HFFc6 (cell line): ENCODE measurements around the gene BOD1. TPM values are rescaled to one million over a fixed set of nuclear protein-coding genes. Genes with fewer than 3 reads are reported as not detected.

Experiments
- DNase-seq: peaks from one replicate; pipeline ENCODE4 v3.0.0-alpha.2; 2018
- H3K27ac Mint-ChIP-seq: 2 replicates; pipeline ENCODE4 v1.8.0; 2020; ENCODE audit warnings: mild to moderate bottlenecking, mixed read lengths
- H3K27me3 Mint-ChIP-seq: 2 replicates; pipeline ENCODE4 v1.8.0; 2021; ENCODE audit warnings: mild to moderate bottlenecking, moderate library complexity, mixed read lengths; ENCODE audit not compliant: insufficient read depth
- H3K36me3 Mint-ChIP-seq: 2 replicates; pipeline ENCODE4 v1.8.0; 2021; ENCODE audit warnings: low read depth, mixed read lengths
- H3K4me1 Mint-ChIP-seq: 2 replicates; pipeline ENCODE4 v1.8.0; 2020; ENCODE audit warnings: low read depth, mixed read lengths
- H3K4me3 Mint-ChIP-seq: 2 replicates; pipeline ENCODE4 v1.8.0; 2020; ENCODE audit warnings: mild to moderate bottlenecking, moderate library complexity, mixed read lengths
- H3K9me3 Mint-ChIP-seq: 2 replicates; pipeline ENCODE4 v1.8.0; 2020; ENCODE audit warnings: mild to moderate bottlenecking, mixed read lengths
- CTCF ChIP-seq: fragments of 200-600 bp; sonication (generic); IDR thresholded peaks from 2 replicates; pipeline ENCODE4 v1.5.0; 2021; ENCODE audit warnings: antibody characterized with exemption, mild to moderate bottlenecking
- total RNA-seq, 6 experiments: library from RNA; stranded (reverse); fragmentation: NEBNext Ultra II Directional; extraction: Animal tissue kit (Norgen Biotek cat#: 25700); gene quantifications; 2 replicates in 1 of 6; 3 replicates in 5 of 6; pipeline ENCODE4 v1.2.3, GENCODE V29; 2021

Gene BOD1
- total RNA-seq, 6 experiments from 2014 or later = 47.5 to 52.4 (median 50.9) TPM

- no peak for DNase-seq
- no peak for TF ChIP-seq CTCF
- H3K4me3 Mint-ChIP-seq = no peak overlapping the region
- no peaks in the 10 kb centered on the region for H3K36me3 Mint-ChIP-seq
- H3K4me1 Mint-ChIP-seq = no peaks in the 10 kb centered on the region
- peaks cover 3% of the 10 kb centered on the region for H3K27me3 Mint-ChIP-seq
- no peaks in the 10 kb centered on the region for H3K9me3 Mint-ChIP-seq
- no peak overlapping the region for H3K27ac Mint-ChIP-seq
These were observed 20.9 kb upstream of the BOD1 start for GRCh38 chr5:173637340-173637739.

GRCh38 chr5:173634465-173634983 lies 18.1 kb upstream of the BOD1 start:
- Mint-ChIP-seq H3K36me3 (no peaks in the 10 kb centered on the region), H3K27me3 (peaks cover 3% of the 10 kb centered on the region), H3K4me3 (no peak overlapping the region), H3K27ac (no peak overlapping the region), H3K9me3 (no peaks in the 10 kb centered on the region), H3K4me1 (no peaks in the 10 kb centered on the region)
- DNase-seq = no peak
- TF ChIP-seq CTCF = no peak

GRCh38 chr5:173633304-173633703 lies 16.9 kb upstream of the BOD1 start:
- H3K9me3 Mint-ChIP-seq = no peaks in the 10 kb centered on the region
- no peaks in the 10 kb centered on the region for H3K4me1 Mint-ChIP-seq
- no peak for TF ChIP-seq CTCF
- H3K27ac Mint-ChIP-seq = no peak overlapping the region
- peaks cover 3% of the 10 kb centered on the region for H3K27me3 Mint-ChIP-seq
- H3K36me3 Mint-ChIP-seq = no peaks in the 10 kb centered on the region
- no peak for DNase-seq
- H3K4me3 Mint-ChIP-seq = no peak overlapping the region

GRCh38 chr5:173631478-173631877 lies 15.0 kb upstream of the BOD1 start:
- Mint-ChIP-seq H3K27me3 (peaks cover 9% of the 10 kb centered on the region), H3K4me1 (0 out of 2 replicates have a peak, but pooled peaks cover 4% of the 10 kb centered on the region), H3K9me3 (no peaks in the 10 kb centered on the region), H3K36me3 (no peaks in the 10 kb centered on the region), H3K27ac (no peak overlapping the region), H3K4me3 (no peak overlapping the region; the same call in 1 of the 2 replicates)
- no peak for TF ChIP-seq CTCF
- no peak for DNase-seq

GRCh38 chr5:173630724-173631365 lies 14.4 kb upstream of the BOD1 start:
- H3K9me3 Mint-ChIP-seq = no peaks in the 10 kb centered on the region
- H3K27me3 Mint-ChIP-seq = peaks cover 9% of the 10 kb centered on the region
- peaks cover 4% of the 10 kb centered on the region; the same call in 1 of the 2 replicates for H3K4me1 Mint-ChIP-seq
- TF ChIP-seq CTCF = no peak
- no peak for DNase-seq
- no peak overlapping the region for H3K4me3 Mint-ChIP-seq
- no peaks in the 10 kb centered on the region for H3K36me3 Mint-ChIP-seq
- H3K27ac Mint-ChIP-seq = no peak overlapping the region
